SK-N-SH (cell line): Measurements from ENCODE around the gene SDR39U1. TPM values are rescaled to one million over a fixed set of nuclear protein-coding genes. Genes with fewer than 3 reads are reported as not detected.
A peak's percentile ranks its signal among the peaks of the same experiment; 100 is the strongest.

Source experiments
- CTCF ChIA-PET: fragments of 300-600, 350-600 bp; formaldehyde crosslinking; extraction: SDS; loops from one replicate; lab custom pipeline; 2021; lab: Yijun Ruan, JAX
- POLR2A ChIA-PET: fragments of 350-600 bp; sonication (Branson Sonifier 250); formaldehyde crosslinking; extraction: SDS; loops from one replicate; lab custom pipeline; 2020; ENCODE audit warnings: antibody characterized with exemption, inconsistent platforms; lab: Yijun Ruan, JAX
- DNase-seq: peaks from one replicate; pipeline ENCODE4 v3.0.0; 2012
- H2AFZ ChIP-seq: fragments of 200-600 bp; sonication (generic); 2 replicates; pipeline ENCODE4 v1.8.1; 2016; ENCODE audit warnings: antibody characterized with exemption, mild to moderate bottlenecking, low read depth
- H3F3A ChIP-seq: fragments of 200-600 bp; sonication (generic); replicated peaks from 2 replicates; pipeline ENCODE3; 2016; ENCODE audit warnings: antibody characterized with exemption, mild to moderate bottlenecking; ENCODE audit not compliant: insufficient read depth
- H3K27ac ChIP-seq, 2 experiments: fragments of 200-500 bp in 1 of 2; fragments of 200-600 bp in 1 of 2; sonication (Bioruptor generic) in 1 of 2; sonication (generic), shearing (Covaris generic) in 1 of 2; 2 replicates each; pipeline versions ENCODE4 v1.5.1 to v1.6.1; 2014 to 2016; ENCODE audit warnings: low read depth in 2 of 2, inconsistent platforms in 1 of 2, low read length in 1 of 2, mild to moderate bottlenecking in 1 of 2, mixed read lengths in 1 of 2
- H3K27me3 ChIP-seq: fragments of 200-600 bp; sonication (generic), shearing (Covaris generic); 2 replicates; pipeline ENCODE4 v1.6.1; 2016; ENCODE audit warnings: mixed run types; ENCODE audit not compliant: insufficient read depth
- H3K36me3 ChIP-seq, 2 experiments: fragments of 200-500 bp in 1 of 2; fragments of 200-600 bp in 1 of 2; sonication (Bioruptor generic) in 1 of 2; sonication (generic) in 1 of 2; replicated peaks in 1 of 2; 2 replicates each; pipeline versions ENCODE3 to v1.5.1; 2014 to 2016; ENCODE audit warnings: low read length in 1 of 2, mild to moderate bottlenecking in 1 of 2; ENCODE audit not compliant: insufficient read depth in 2 of 2, control insufficient read depth in 1 of 2
- H3K4me1 ChIP-seq, 2 experiments: fragments of 200-500 bp in 1 of 2; fragments of 200-600 bp in 1 of 2; sonication (Bioruptor generic) in 1 of 2; sonication (generic), shearing (Covaris generic) in 1 of 2; 2 replicates each; pipeline versions ENCODE4 v1.5.1 to v1.6.1; 2014 to 2016; ENCODE audit warnings: low read depth in 1 of 2, low read length in 1 of 2, mixed run types in 1 of 2; ENCODE audit not compliant: insufficient read depth in 2 of 2, control insufficient read depth in 1 of 2
- H3K4me2 ChIP-seq: fragments of 200-600 bp; sonication (generic), shearing (Covaris generic); 2 replicates; pipeline ENCODE4 v1.6.1; 2017; ENCODE audit warnings: mixed run types
- H3K4me3 ChIP-seq, 2 experiments: fragments of 200-500 bp in 1 of 2; fragments of 200-600 bp in 1 of 2; sonication (Bioruptor generic) in 1 of 2; sonication (generic), shearing (Covaris generic) in 1 of 2; 2 replicates each; pipeline versions ENCODE4 v1.5.1 to v1.8.1; 2014 to 2016; ENCODE audit warnings: low read depth in 2 of 2, inconsistent platforms in 1 of 2, low read length in 1 of 2, mild to moderate bottlenecking in 1 of 2, mixed read lengths in 1 of 2, moderate library complexity in 1 of 2
- H3K79me2 ChIP-seq: fragments of 200-600 bp; sonication (generic); 2 replicates; pipeline ENCODE4 v1.8.1; 2017; ENCODE audit warnings: mild to moderate bottlenecking; ENCODE audit not compliant: insufficient read depth
- H3K9ac ChIP-seq: fragments of 200-600 bp; sonication (generic); 2 replicates; pipeline ENCODE4 v1.6.1; 2017; ENCODE audit warnings: mixed run types
- H3K9me2 ChIP-seq: fragments of 200-600 bp; sonication (generic); 2 replicates; pipeline ENCODE4 v1.6.1; 2017; ENCODE audit warnings: mixed run types
- H3K9me3 ChIP-seq: fragments of 200-600 bp; sonication (generic); 2 replicates; pipeline ENCODE4 v1.6.1; 2017; ENCODE audit warnings: mixed run types, mild to moderate bottlenecking, moderate library complexity
- H4K20me1 ChIP-seq: fragments of 200-600 bp; sonication (generic); 2 replicates; pipeline ENCODE4 v1.6.1; 2017; ENCODE audit warnings: mild to moderate bottlenecking, mixed run types; ENCODE audit not compliant: insufficient read depth
- CHD2 ChIP-seq: fragments of 150-350 bp; IDR thresholded peaks from 2 replicates; pipeline ENCODE4 v1.6.1; 2018; ENCODE audit warnings: low read length; ENCODE audit not compliant: partially characterized antibody
- EP300 ChIP-seq, 2 experiments: IDR thresholded peaks; 2 replicates each; pipeline versions ENCODE4 v1.4.0 to v1.6.1; 2012; ENCODE audit warnings: borderline replicate concordance in 1 of 2, low read depth in 1 of 2, low read length in 1 of 2
- FOXM1 ChIP-seq: IDR thresholded peaks from 2 replicates; pipeline ENCODE4 v1.4.0; 2012; ENCODE audit warnings: low read depth, mild to moderate bottlenecking
- JUND ChIP-seq: IDR thresholded peaks from 2 replicates; pipeline ENCODE4 v1.4.0; 2012
- NRF1 ChIP-seq: IDR thresholded peaks from 2 replicates; pipeline ENCODE4 v1.6.1; 2012; ENCODE audit warnings: low read depth, mild to moderate bottlenecking, low read length
- PBX3 ChIP-seq: IDR thresholded peaks from 2 replicates; pipeline ENCODE4; 2012
- POLR2AphosphoS5 ChIP-seq: IDR thresholded peaks from 2 replicates; pipeline ENCODE4 v1.6.1; 2012; ENCODE audit warnings: low read depth, low read length
- RFX5 ChIP-seq: IDR thresholded peaks from 2 replicates; pipeline ENCODE4 v1.6.1; 2012; ENCODE audit warnings: mild to moderate bottlenecking, improper control_type of control experiment, low read length
- RXRA ChIP-seq: IDR thresholded peaks from 2 replicates; pipeline ENCODE4 v1.4.0; 2012; ENCODE audit warnings: low read depth, mild to moderate bottlenecking, borderline replicate concordance
- SMC3 ChIP-seq: IDR thresholded peaks from 2 replicates; pipeline ENCODE4 v1.6.1; 2012; ENCODE audit warnings: low read depth, low read length, improper control_type of control experiment
- TAF1 ChIP-seq: IDR thresholded peaks from 2 replicates; pipeline ENCODE4 v1.6.1; 2012; ENCODE audit warnings: low read depth, mild to moderate bottlenecking, low read length, moderate library complexity, borderline replicate concordance
- TCF12 ChIP-seq: IDR thresholded peaks from 2 replicates; pipeline ENCODE4 v1.4.0; 2012
- YY1 ChIP-seq: IDR thresholded peaks from 2 replicates; pipeline ENCODE4 v1.4.0; 2012; ENCODE audit warnings: low read depth, mild to moderate bottlenecking
- WGBS: methylation state at CpG from one replicate; pipeline ENCODE4 v1.1.6; 2017; ENCODE audit warnings: low lambda C conversion rate; 5-methylcytosine and 5-hydroxymethylcytosine counted together
- polyA plus RNA-seq, 3 experiments: library from polyadenylated mRNA; depleted of rRNA; stranded (reverse); fragments of >200 nt; gene quantifications; 2 replicates each; pipeline ENCODE4 v1.2.3, GENCODE V29; 2012
- TF ChIP-seq, protein P1 (sequence below): fragments of 200-600 bp; sonication (generic); IDR thresholded peaks from 2 replicates; pipeline ENCODE4 v1.6.1; 2017; ENCODE audit warnings: antibody characterized with exemption, mild to moderate bottlenecking, moderate library complexity
- TF ChIP-seq, protein P2 (sequence below): fragments of 150-350 bp; IDR thresholded peaks from 2 replicates; pipeline ENCODE4 v1.6.1; 2016; ENCODE audit warnings: mild to moderate bottlenecking, low read depth, low read length

The SDR39U1 gene
- polyA plus RNA-seq, 1 of the 3 experiments (the other 2 are of a cell fraction), result 81.8 TPM

GRCh38 chr14:24437736-24438067, 4.9 kb downstream of the SDR39U1 start:
- Histone ChIP-seq H3K79me2 (peaks cover 28% of the 10 kb centered on the region), H3K4me1 (peaks cover 3 to 17% of the 10 kb centered on the region in 2 experiments; a peak in 2 of 4 replicates), H3K27ac (no peak overlapping the region), H3K9me3 (no peaks in the 10 kb centered on the region), H3K4me3 (no peak overlapping the region), H2AFZ (no peak overlapping the region), H3K9me2 (no peaks in the 10 kb centered on the region), H3K9ac (no peak overlapping the region), H4K20me1 (peaks cover 7% of the 10 kb centered on the region), H3K27me3 (no peaks in the 10 kb centered on the region), H3K4me2 (no peak overlapping the region), H3K36me3 (peaks cover 42 to 71% of the 10 kb centered on the region in 2 experiments), H3F3A (peaks cover 34% of the 10 kb centered on the region)
- DNase-seq, result no peak
- TF ChIP-seq POLR2AphosphoS5 (no peak), FOXM1 (no peak), RFX5 (no peak), YY1 (no peak), TCF12 (no peak)
- ChIA-PET CTCF (interaction anchor here (0.9 to 16.4 kb wide), 25 partner anchors 16 to 195 kb away, joined by 3 to 445 read pairs (median 16); partner anchors contain the start of genes ADCY4, CIDEB, DHRS1 and LTB4R), POLR2A (interaction anchor here (0.9 to 2.2 kb wide), 3 partner anchors 72 to 222 kb away, joined by 3 to 14 read pairs (median 10); partner anchors contain the start of gene MDP1)
- WGBS, result 91% methylated on average over 2 of the region's 2 CpGs

DNA sequence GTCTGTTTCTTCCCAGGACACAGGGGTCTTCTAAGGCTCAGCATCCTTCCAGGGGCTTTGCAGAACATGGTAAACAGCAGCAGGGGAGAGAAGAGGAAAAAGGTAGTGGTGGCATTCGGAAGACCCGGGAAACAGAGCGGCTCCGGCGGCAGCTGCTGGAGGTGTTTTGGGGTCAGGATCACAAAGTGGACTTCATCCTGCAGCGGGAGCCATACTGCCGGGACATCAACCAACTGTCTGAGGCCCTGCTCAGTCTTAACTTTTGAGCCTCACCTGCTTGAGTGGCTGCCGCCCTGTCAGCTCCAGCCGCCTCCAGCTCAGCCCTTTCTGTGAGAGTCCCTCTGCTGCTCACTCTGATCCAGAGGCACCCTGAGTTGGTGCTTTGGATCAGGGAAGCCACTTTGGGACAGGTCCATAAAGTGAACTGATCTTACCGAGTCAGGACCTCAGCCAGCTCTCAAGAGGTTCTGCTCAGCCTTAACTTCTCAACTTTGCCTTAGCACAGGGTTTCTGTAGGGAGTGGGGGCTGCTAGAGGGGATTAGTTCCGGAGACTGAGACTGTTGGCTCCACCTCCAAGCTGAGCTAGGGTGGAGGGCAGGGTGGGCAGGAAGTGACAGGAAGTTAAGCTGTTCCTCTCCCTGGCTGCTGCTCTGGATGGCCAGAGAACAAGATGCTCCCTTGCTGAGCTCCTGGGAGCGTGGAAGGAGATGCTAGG, 5.4 kb downstream of the SDR39U1 start:
- ChIA-PET POLR2A (interaction anchor here (0.6 to 2.2 kb wide), 7 partner anchors 71 to 221 kb away, joined by 3 to 14 read pairs (median 4); partner anchors contain the start of genes CIDEB, MDP1 and TINF2), CTCF (interaction anchor here (0.7 to 16.4 kb wide), 37 partner anchors 9 to 358 kb away, joined by 3 to 445 read pairs (median 8); partner anchors contain the start of genes ADCY4, CIDEB, DHRS1 and LTB4R)
- peaks cover 47 to 76% of the 10 kb centered on the region in 2 experiments for H3K36me3 ChIP-seq
- H3K4me1 ChIP-seq, result peaks cover 5 to 18% of the 10 kb centered on the region in 2 experiments; a peak in 2 of 4 replicates
- H2AFZ ChIP-seq, result no peak overlapping the region
- H3K27me3 ChIP-seq, result no peaks in the 10 kb centered on the region
- H3K27ac ChIP-seq, result no peak overlapping the region; a peak in 1 of 4 replicates
- H3K4me3 ChIP-seq, result peak overlapping the region in 1 of 2 experiments; percentile 21; a peak in 1 of 4 replicates
- H3K9me2 ChIP-seq, result no peaks in the 10 kb centered on the region
- H4K20me1 ChIP-seq, result peaks cover 12% of the 10 kb centered on the region
- peaks cover 31% of the 10 kb centered on the region for H3F3A ChIP-seq
- TF ChIP-seq TAF1, result no peak
- TF ChIP-seq, protein P1, sequence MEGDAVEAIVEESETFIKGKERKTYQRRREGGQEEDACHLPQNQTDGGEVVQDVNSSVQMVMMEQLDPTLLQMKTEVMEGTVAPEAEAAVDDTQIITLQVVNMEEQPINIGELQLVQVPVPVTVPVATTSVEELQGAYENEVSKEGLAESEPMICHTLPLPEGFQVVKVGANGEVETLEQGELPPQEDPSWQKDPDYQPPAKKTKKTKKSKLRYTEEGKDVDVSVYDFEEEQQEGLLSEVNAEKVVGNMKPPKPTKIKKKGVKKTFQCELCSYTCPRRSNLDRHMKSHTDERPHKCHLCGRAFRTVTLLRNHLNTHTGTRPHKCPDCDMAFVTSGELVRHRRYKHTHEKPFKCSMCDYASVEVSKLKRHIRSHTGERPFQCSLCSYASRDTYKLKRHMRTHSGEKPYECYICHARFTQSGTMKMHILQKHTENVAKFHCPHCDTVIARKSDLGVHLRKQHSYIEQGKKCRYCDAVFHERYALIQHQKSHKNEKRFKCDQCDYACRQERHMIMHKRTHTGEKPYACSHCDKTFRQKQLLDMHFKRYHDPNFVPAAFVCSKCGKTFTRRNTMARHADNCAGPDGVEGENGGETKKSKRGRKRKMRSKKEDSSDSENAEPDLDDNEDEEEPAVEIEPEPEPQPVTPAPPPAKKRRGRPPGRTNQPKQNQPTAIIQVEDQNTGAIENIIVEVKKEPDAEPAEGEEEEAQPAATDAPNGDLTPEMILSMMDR, result no peak; the same call in 1 of the 2 replicates
- TF ChIP-seq NRF1, result no peak
- no peak for TF ChIP-seq PBX3
- TF ChIP-seq TCF12, result no peak
- TF ChIP-seq, protein P2, sequence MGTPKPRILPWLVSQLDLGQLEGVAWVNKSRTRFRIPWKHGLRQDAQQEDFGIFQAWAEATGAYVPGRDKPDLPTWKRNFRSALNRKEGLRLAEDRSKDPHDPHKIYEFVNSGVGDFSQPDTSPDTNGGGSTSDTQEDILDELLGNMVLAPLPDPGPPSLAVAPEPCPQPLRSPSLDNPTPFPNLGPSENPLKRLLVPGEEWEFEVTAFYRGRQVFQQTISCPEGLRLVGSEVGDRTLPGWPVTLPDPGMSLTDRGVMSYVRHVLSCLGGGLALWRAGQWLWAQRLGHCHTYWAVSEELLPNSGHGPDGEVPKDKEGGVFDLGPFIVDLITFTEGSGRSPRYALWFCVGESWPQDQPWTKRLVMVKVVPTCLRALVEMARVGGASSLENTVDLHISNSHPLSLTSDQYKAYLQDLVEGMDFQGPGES, result no peak
- no peak for TF ChIP-seq CHD2
- TF ChIP-seq FOXM1, result no peak
- TF ChIP-seq SMC3, result no peak
- no peak for TF ChIP-seq RXRA
- TF ChIP-seq JUND, result no peak
- no peak for TF ChIP-seq EP300 (IDR thresholded peaks at IDR 0.05; ENCODE audit: borderline replicate concordance in 1 of 2, low read depth in 1 of 2, low read length in 1 of 2)
- H3K9ac ChIP-seq, result no peak overlapping the region
- peaks cover 33% of the 10 kb centered on the region for H3K79me2 ChIP-seq
- WGBS, result 59% methylated on average over 5 of the region's 12 CpGs
- H3K4me2 ChIP-seq, result no peak overlapping the region
- no peaks in the 10 kb centered on the region for H3K9me3 ChIP-seq
- no peak for DNase-seq
